CD4-positive, alpha-beta memory T cell (primary cell): ENCODE measurements around the gene VPS9D1. TPM values are rescaled to one million over a fixed set of nuclear protein-coding genes. Genes with fewer than 3 reads are reported as not detected.

Experiments
- CTCF ChIA-PET: fragments of 350-600 bp; sonication (Branson Sonifier 250); formaldehyde crosslinking; loops from one replicate; lab custom pipeline; 2021; ENCODE audit warnings: inconsistent platforms; ENCODE audit not compliant: partially characterized antibody; lab: Charles Lee
- POLR2A ChIA-PET: fragments of 350-600 bp; sonication (Branson Sonifier 250); formaldehyde crosslinking; loops from one replicate; lab custom pipeline; 2021; ENCODE audit not compliant: partially characterized antibody; lab: Charles Lee
- DNase-seq, 5 donors: peaks; one replicate each; pipeline versions ENCODE4 v3.0.0 to v3.0.0-alpha.2; 2020 to 2022; ENCODE audit warnings: mixed read lengths in 1 of 5
- H3K27ac ChIP-seq: one replicate; pipeline ENCODE4 v1.7.0; 2013; ENCODE audit warnings: low read depth, low read length
- H3K27me3 ChIP-seq: 2 replicates; pipeline ENCODE4 v1.7.0; 2013; ENCODE audit warnings: mild to moderate bottlenecking, low read length, moderate library complexity; ENCODE audit not compliant: insufficient read depth
- H3K36me3 ChIP-seq: 2 replicates; pipeline ENCODE4 v1.7.0; 2013; ENCODE audit warnings: mild to moderate bottlenecking, low read length, moderate library complexity; ENCODE audit not compliant: insufficient read depth
- H3K4me1 ChIP-seq: 2 replicates; pipeline ENCODE4 v1.7.0; 2013; ENCODE audit warnings: mild to moderate bottlenecking, low read length, moderate library complexity; ENCODE audit not compliant: insufficient read depth
- H3K4me3 ChIP-seq, 2 donors: one replicate each; pipeline ENCODE4 v1.7.0; 2013; ENCODE audit warnings: low read length in 2 of 2, mild to moderate bottlenecking in 1 of 2
- H3K9me3 ChIP-seq, 2 donors: one replicate each; pipeline ENCODE4 v1.7.0; 2013; ENCODE audit warnings: low read length in 2 of 2, control low read depth in 1 of 2; ENCODE audit not compliant: control insufficient read depth in 1 of 2
- H3K27ac Mint-ChIP-seq, 7 donors: one replicate each; pipeline ENCODE4 v1.8.0; 2020 to 2021; ENCODE audit warnings: mixed read lengths in 7 of 7, mild to moderate bottlenecking in 6 of 7, inconsistent platforms in 3 of 7, moderate library complexity in 3 of 7
- H3K27me3 Mint-ChIP-seq, 2 donors: one replicate each; pipeline ENCODE4 v1.8.0; 2020 to 2021; ENCODE audit warnings: mixed read lengths in 2 of 2
- H3K36me3 Mint-ChIP-seq, 2 donors: one replicate each; pipeline ENCODE4 v1.8.0; 2020 to 2021; ENCODE audit warnings: mixed read lengths in 2 of 2, inconsistent platforms in 1 of 2, mild to moderate bottlenecking in 1 of 2
- H3K4me1 Mint-ChIP-seq, 4 donors: one replicate each; pipeline ENCODE4 v1.8.0; 2020 to 2021; ENCODE audit warnings: mixed read lengths in 4 of 4, mild to moderate bottlenecking in 1 of 4
- H3K4me3 Mint-ChIP-seq, 8 donors: one replicate each; pipeline ENCODE4 v1.8.0; 2020 to 2021; ENCODE audit warnings: mixed read lengths in 8 of 8, mild to moderate bottlenecking in 7 of 8, moderate library complexity in 6 of 8, inconsistent platforms in 3 of 8
- H3K9me3 Mint-ChIP-seq, 8 donors: one replicate each; pipeline ENCODE4 v1.8.0; 2020 to 2021; ENCODE audit warnings: mixed read lengths in 8 of 8, mild to moderate bottlenecking in 5 of 8, inconsistent platforms in 3 of 8, moderate library complexity in 1 of 8
- intact Hi-C: fragments of 100-400 bp; cut with micrococcal nuclease; formaldehyde crosslinking; loops from one replicate; pipeline ENCODE4 v1.15.1; 2023
- polyA plus RNA-seq, 2 donors: library from polyadenylated mRNA; unstranded; fragments of 300-500 nt; fragmentation: Illumina TruSeq; gene quantifications; one replicate each; pipeline ENCODE4 v1.2.3, GENCODE V29; 2021
- total RNA-seq, 2 experiments: library from RNA; stranded (reverse); gene quantifications; one replicate each; pipeline ENCODE4 v1.2.3, GENCODE V29; 2021

The VPS9D1 gene, protein sequence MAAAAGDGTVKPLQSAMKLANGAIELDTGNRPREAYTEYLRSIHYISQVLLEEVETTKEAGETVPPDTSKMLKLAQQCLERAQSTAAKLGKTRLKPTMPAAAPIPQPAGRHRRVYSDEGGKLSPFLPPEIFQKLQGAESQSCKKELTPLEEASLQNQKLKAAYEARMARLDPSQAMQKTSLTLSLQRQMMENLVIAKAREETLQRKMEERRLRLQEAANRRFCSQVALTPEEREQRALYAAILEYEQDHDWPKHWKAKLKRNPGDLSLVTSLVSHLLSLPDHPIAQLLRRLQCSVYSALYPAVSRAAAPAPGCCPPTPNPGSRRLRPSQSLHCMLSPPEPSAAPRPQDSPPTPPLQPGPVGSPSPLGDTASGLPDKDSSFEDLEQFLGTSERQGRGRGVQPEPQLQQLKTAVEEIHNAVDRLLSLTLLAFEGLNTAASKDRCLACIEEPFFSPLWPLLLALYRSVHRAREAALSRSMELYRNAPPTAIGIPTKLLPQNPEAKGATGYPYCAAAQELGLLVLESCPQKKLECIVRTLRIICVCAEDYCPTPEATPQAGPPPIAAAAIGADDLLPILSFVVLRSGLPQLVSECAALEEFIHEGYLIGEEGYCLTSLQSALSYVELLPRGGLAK
- total RNA-seq: 10 to 100 TPM; 13.0 to 13.6 TPM
- 1 to 10 TPM in 1 of 2 donors, under 1 TPM in 1; 0.48 to 1.0 TPM for polyA plus RNA-seq

DNA sequence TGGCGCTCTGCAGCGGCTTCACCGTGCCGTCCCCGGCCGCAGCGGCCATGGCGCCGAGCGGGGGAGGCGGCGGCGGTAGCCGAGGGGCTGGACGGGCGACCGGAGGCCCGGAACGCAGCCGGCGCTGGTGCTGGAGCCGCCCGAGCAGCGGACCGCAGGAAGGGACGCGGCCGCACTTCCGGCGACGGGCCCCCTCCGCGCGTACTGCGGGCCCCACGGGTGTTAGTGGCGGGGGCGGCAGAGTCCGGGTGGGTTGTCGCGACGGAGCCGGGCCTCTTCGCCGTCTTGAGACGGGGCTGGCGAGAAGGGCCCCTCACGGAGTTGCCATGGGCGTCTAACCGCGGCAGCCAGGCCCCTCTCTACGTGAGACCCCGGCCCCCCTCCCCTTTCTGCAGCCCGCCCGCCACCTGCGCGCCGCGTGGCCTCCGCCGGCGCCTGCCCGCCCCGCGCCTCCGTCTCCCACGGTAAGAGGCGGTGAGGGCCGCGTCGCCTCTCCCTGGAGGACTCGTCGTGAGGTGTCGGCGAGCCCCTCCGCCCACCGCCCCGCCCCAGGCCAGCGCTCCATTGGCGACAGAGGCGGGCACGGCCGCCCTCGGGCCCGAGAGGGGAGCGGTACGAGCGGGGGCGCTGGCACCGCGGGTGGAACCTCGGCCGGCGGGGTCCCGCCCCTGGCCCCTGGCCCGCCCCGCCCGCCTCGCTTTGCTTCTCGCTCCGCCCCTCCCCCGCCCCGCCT is at the start of gene VPS9D1, which contains the start of gene ZNF276:
Gene VPS9D1, minus strand, starts transcription at position 86 of the 733 bp plus-strand sequence. Its CDS starts 37 bp downstream, at position 49.
Gene ZNF276, plus strand, starts transcription at position 725 of the 733 bp plus-strand sequence. CDS start 104 bp downstream, outside the sequence.
- POLR2A ChIA-PET: interaction anchor here (0.6 to 3.5 kb wide), 14 partner anchors 9 to 191 kb away, joined by 3 to 39 read pairs (median 7); partner anchors contain the start of genes SPATA2L and TCF25
- CTCF ChIA-PET: interaction anchor here (2.7 kb wide), 1 partner anchor 15 kb away, joined by 12 read pairs; no protein-coding TSS in a partner anchor

GRCh38 chr16:89770367-89770766 is 49.7 kb upstream of the VPS9D1 start:
- DNase-seq: no peak
- CTCF ChIA-PET: interaction anchor here (1.7 kb wide), 1 partner anchor 15 kb away, joined by 3 read pairs; no protein-coding TSS in a partner anchor
- Histone ChIP-seq H3K36me3 (no peaks in the 10 kb centered on the region), H3K9me3 (no peaks in the 10 kb centered on the region), H3K27me3 (no peaks in the 10 kb centered on the region), H3K4me3 (no peak overlapping the region), H3K27ac (no peak overlapping the region), H3K4me1 (peaks cover 3% of the 10 kb centered on the region)
- no peak overlapping the region for H3K4me3 Mint-ChIP-seq
- intact Hi-C loops: no loop called here
- H3K27ac Mint-ChIP-seq: no peak overlapping the region
- no peaks in the 10 kb centered on the region for H3K36me3 Mint-ChIP-seq
- no peaks in the 10 kb centered on the region for H3K27me3 Mint-ChIP-seq
- peaks cover under 1 to 3% (median 3%) of the 10 kb centered on the region in 4 donors for H3K4me1 Mint-ChIP-seq
- no peaks in the 10 kb centered on the region for H3K9me3 Mint-ChIP-seq
- POLR2A ChIA-PET: no interaction called here

More for the DNA sequence above, at the start of gene VPS9D1, which contains the start of gene ZNF276:
- DNase-seq: peak; percentile 81 to 84 (median 81)
- no peaks in the 10 kb centered on the region for H3K9me3 ChIP-seq
- H3K4me3 ChIP-seq: peak within 1 kb of the TSS; percentile 78 to 96
- peak within 1 kb of the TSS; percentile 92 to 99 (median 99) for H3K4me3 Mint-ChIP-seq
- peaks cover 48% of the 10 kb centered on the region for H3K4me1 ChIP-seq
- no peaks in the 10 kb centered on the region for H3K9me3 Mint-ChIP-seq
- intact Hi-C loops: loop anchor here (1.0 to 5.0 kb wide), 2 partner anchors 10 to 141 kb away; no protein-coding TSS in a partner anchor
- H3K4me1 Mint-ChIP-seq: peaks cover 13 to 35% (median 25%) of the 10 kb centered on the region in 4 donors
- H3K27ac Mint-ChIP-seq: peak within 1 kb of the TSS; percentile 97 to 100 (median 99)
- no peaks in the 10 kb centered on the region for H3K27me3 ChIP-seq
- H3K36me3 Mint-ChIP-seq: peaks cover 12 to 17% of the 10 kb centered on the region in 2 donors
- peak within 1 kb of the TSS; percentile 89 for H3K27ac ChIP-seq
- H3K27me3 Mint-ChIP-seq: no peaks in the 10 kb centered on the region
- H3K36me3 ChIP-seq: peaks cover 17% of the 10 kb centered on the region

DNA sequence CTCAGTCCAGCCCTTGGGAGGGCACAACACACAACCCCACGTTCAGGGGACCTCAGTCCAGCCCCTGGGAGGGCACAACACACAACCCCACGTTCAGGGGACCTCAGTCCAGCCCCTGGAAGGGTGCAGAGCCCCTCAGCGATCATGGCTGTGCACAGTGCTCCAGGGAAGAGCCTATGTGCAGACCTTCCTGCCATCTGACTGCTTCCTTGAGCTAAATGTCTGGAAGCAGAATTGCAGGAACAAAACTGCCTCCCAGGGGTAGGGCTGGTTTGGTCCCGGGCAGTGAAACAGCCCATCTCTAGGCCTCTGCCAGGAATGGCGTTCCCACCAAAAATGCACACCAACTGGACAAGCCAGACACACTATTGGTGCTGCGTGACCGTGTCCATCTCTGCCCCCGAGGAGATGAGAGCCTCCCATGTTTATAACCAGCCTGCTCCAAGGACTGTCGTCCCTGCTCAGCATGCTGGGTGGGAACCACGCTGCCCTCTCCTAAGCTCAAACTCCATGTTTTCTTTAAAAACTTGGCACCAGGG is 44.7 kb upstream of the VPS9D1 start:
- Mint-ChIP-seq H3K4me1 (peaks cover 29 to 47% (median 39%) of the 10 kb centered on the region in 4 donors), H3K27me3 (no peaks in the 10 kb centered on the region), H3K9me3 (no peaks in the 10 kb centered on the region), H3K4me3 (peak overlapping the region; percentile 87 to 95 (median 92)), H3K27ac (peak overlapping the region; percentile 81 to 98 (median 96)), H3K36me3 (peaks cover 0 to 2% of the 10 kb centered on the region in 2 donors)
- DNase-seq: no peak
- Histone ChIP-seq H3K27me3 (no peaks in the 10 kb centered on the region), H3K4me1 (peaks cover 44% of the 10 kb centered on the region), H3K36me3 (no peaks in the 10 kb centered on the region), H3K27ac (peak overlapping the region; percentile 75), H3K9me3 (no peaks in the 10 kb centered on the region), H3K4me3 (peak overlapping the region; percentile 49 to 56)
- POLR2A ChIA-PET: interaction anchor here (0.7 to 2.3 kb wide), 10 partner anchors 9 to 108 kb away, joined by 3 to 20 read pairs (median 4); partner anchors contain the start of gene TCF25
- intact Hi-C loops: loop anchor here (1.0 kb wide), 1 partner anchor 43 kb away; no protein-coding TSS in a partner anchor
- CTCF ChIA-PET: interaction anchor here (0.7 to 1.7 kb wide), 3 partner anchors 58 to 95 kb away, joined by 3 to 5 read pairs (median 3); no protein-coding TSS in a partner anchor

DNA sequence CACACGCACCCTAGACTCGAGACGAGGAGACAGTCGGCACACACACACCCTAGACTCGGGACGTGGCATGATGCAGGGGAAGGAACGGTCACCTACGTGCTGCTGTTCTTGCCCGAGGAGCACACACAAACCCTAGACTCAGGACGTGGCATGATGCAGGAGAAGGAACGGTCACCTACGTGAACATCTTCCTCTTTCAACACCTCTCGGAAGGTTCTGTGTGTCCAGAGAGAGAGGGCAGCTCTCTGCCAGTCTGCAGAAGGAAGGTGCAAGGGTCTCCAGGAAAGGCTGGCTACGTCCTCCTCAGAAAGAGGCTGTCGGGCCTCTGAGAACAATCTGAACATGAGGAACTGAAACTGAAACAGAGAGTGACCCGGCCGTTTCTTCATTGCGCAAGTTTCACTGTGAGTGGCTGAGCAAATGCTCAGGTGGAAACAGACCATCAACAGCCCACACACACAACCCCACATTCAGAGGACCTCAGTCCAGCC is 44.1 kb upstream of the VPS9D1 start:
- no peaks in the 10 kb centered on the region for H3K9me3 Mint-ChIP-seq
- H3K27ac ChIP-seq: peak overlapping the region; percentile 75
- H3K4me3 ChIP-seq: peak overlapping the region; percentile 49 to 56
- CTCF ChIA-PET: interaction anchor here (1.0 to 1.7 kb wide), 5 partner anchors 30 to 96 kb away, joined by 3 to 5 read pairs (median 3); no protein-coding TSS in a partner anchor
- peaks cover 50% of the 10 kb centered on the region for H3K4me1 ChIP-seq
- no peaks in the 10 kb centered on the region for H3K27me3 ChIP-seq
- peaks cover 0 to 2% of the 10 kb centered on the region in 2 donors for H3K36me3 Mint-ChIP-seq
- DNase-seq: peak; percentile 26 to 67 (median 35)
- H3K36me3 ChIP-seq: no peaks in the 10 kb centered on the region
- no peaks in the 10 kb centered on the region for H3K27me3 Mint-ChIP-seq
- no peaks in the 10 kb centered on the region for H3K9me3 ChIP-seq
- H3K4me1 Mint-ChIP-seq: peaks cover 32 to 53% (median 45%) of the 10 kb centered on the region in 4 donors
- peak overlapping the region; percentile 81 to 98 (median 96) for H3K27ac Mint-ChIP-seq
- peak overlapping the region; percentile 87 to 95 (median 92) for H3K4me3 Mint-ChIP-seq
- POLR2A ChIA-PET: interaction anchor here (0.9 to 2.3 kb wide), 11 partner anchors 9 to 108 kb away, joined by 3 to 20 read pairs (median 4); partner anchors contain the start of gene TCF25
- intact Hi-C loops: loop anchor here (1.0 kb wide), 1 partner anchor 42 kb away; no protein-coding TSS in a partner anchor

- Mint-ChIP-seq H3K4me3 (peak overlapping the region; percentile 83 to 96 (median 88)), H3K36me3 (peaks cover 4 to 5% of the 10 kb centered on the region in 2 donors), H3K27ac (peak overlapping the region; percentile 88 to 97 (median 90)), H3K4me1 (peaks cover 34 to 62% (median 49%) of the 10 kb centered on the region in 4 donors), H3K9me3 (no peaks in the 10 kb centered on the region), H3K27me3 (no peaks in the 10 kb centered on the region)
- H3K4me1 ChIP-seq: peaks cover 55% of the 10 kb centered on the region
- intact Hi-C loops: no loop called here
- H3K4me3 ChIP-seq: peak overlapping the region; percentile 49 to 53
- H3K9me3 ChIP-seq: no peaks in the 10 kb centered on the region
- peak overlapping the region; percentile 60 for H3K27ac ChIP-seq
- H3K27me3 ChIP-seq: no peaks in the 10 kb centered on the region
- CTCF ChIA-PET: interaction anchor here (0.7 to 3.2 kb wide), 13 partner anchors 14 to 99 kb away, joined by 3 to 22 read pairs (median 4); no protein-coding TSS in a partner anchor
- POLR2A ChIA-PET: interaction anchor here (0.9 to 3.4 kb wide), 16 partner anchors 18 to 112 kb away, joined by 3 to 50 read pairs (median 5); partner anchors contain the start of genes CDK10, FANCA, SPATA2L and TCF25
- no peaks in the 10 kb centered on the region for H3K36me3 ChIP-seq
- peak in 4 of 5 donors; percentile 48 to 55 (median 50) for DNase-seq
Observed at GRCh38 chr16:89761304-89761922, 40.7 kb upstream of the VPS9D1 start.
